ENCODE measurements around the gene TERB1.

DNA sequence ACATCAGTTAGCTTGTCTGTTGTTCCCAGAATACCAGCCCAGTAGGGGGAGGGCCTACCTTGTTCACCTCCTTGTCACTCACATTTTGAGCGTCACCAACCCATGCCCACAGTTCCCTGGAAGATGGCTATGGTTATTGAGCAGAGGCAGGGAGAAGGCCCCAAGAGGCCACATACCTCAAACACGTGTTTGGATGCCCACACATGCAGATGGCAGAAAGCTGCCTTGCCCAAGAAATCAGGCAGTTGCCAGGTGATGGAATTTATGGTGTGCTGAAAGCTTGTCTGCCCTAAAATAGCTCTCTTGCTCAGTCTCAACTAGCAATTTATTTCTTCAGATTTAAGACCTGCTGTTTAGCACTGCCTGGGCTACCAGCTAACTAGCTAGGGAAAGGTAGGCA is 88.3 kb downstream of the TERB1 start:
- TF ChIP-seq MYC (IDR thresholded peaks at IDR 0.05; ENCODE audit: low read depth, low read length) (no peak), EZH2 (IDR thresholded peaks at IDR 0.05; ENCODE audit: borderline replicate concordance, low read depth, low read length, severe bottlenecking) (no peak), CTCF (IDR thresholded peaks at IDR 0.05; ENCODE audit: extremely low read depth in 1 of 2, insufficient read depth in 1 of 2, low read depth in 1 of 2, low read length in 2 of 2) (no peak), POLR2A (IDR thresholded peaks at IDR 0.05; ENCODE audit: low read depth, low read length) (no peak), POLR2AphosphoS5 (IDR thresholded peaks at IDR 0.05; ENCODE audit: insufficient read depth, low read depth, low read length) (no peak), JUN (IDR thresholded peaks at IDR 0.05; ENCODE audit: borderline replicate concordance, insufficient read depth, insufficient read length, low read depth) (no peak)
- TF ChIP-seq, protein P1, sequence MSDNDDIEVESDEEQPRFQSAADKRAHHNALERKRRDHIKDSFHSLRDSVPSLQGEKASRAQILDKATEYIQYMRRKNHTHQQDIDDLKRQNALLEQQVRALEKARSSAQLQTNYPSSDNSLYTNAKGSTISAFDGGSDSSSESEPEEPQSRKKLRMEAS (IDR thresholded peaks at IDR 0.05; ENCODE audit: insufficient read depth, insufficient read length), result no peak

Data from endothelial cell of umbilical vein (primary cell).